HK-2 (cell line): ENCODE data around the gene ZNF530.

ENCODE experiments used
- DNase-seq: peaks from one replicate; pipeline ENCODE4 v3.0.0-alpha.2; 2018; ENCODE audit not compliant: unreplicated experiment

The ZNF530 gene

GRCh38 chr19:57613941-57614743, 14.5 kb downstream of the ZNF530 start, which contains the start of gene ZNF134:
Gene ZNF134, plus strand, starts transcription at chr19:57614242. Its CDS starts 5,227 bp downstream, at chr19:57619469.
- peak; percentile 92 for DNase-seq

GRCh38 chr19:57615346-57615745, 15.7 kb downstream of the ZNF530 start:
- DNase-seq, result no peak

GRCh38 chr19:57620673-57621348, 21.1 kb downstream of the ZNF530 start:
- no peak for DNase-seq

- DNase-seq, result no peak
Measured at GRCh38 chr19:57623091-57623490, 23.4 kb downstream of the ZNF530 start.

- DNase-seq, result peak; percentile 93
Measured at GRCh38 chr19:57632987-57633831, 33.5 kb downstream of the ZNF530 start, which contains the start of gene ZNF211. Gene ZNF211, plus strand, starts transcription at chr19:57633168. Its CDS starts 179 bp downstream, at chr19:57633347.

- DNase-seq, result no peak
Measured at GRCh38 chr19:57633832-57634131, 34.1 kb downstream of the ZNF530 start.

- no peak for DNase-seq
Measured at GRCh38 chr19:57637379-57637778, 37.7 kb downstream of the ZNF530 start.

- no peak for DNase-seq
Measured at GRCh38 chr19:57641715-57642234, 42.1 kb downstream of the ZNF530 start.

- no peak for DNase-seq
Measured at GRCh38 chr19:57642396-57643046, 42.8 kb downstream of the ZNF530 start.

- no peak for DNase-seq
Measured at GRCh38 chr19:57643734-57644133, 44.0 kb downstream of the ZNF530 start.

- no peak for DNase-seq
Measured at GRCh38 chr19:57648331-57649003, 48.8 kb downstream of the ZNF530 start.

GRCh38 chr19:57651654-57651996, 51.9 kb downstream of the ZNF530 start:
- DNase-seq, result no peak

- no peak for DNase-seq
Measured at GRCh38 chr19:57653689-57654088, 54.0 kb downstream of the ZNF530 start.

- DNase-seq, result no peak
Measured at GRCh38 chr19:57655443-57655842, 55.8 kb downstream of the ZNF530 start.

- no peak for DNase-seq
Measured at GRCh38 chr19:57656346-57656745, 56.7 kb downstream of the ZNF530 start.
